ENCODE results near the gene YAF2.

Gene YAF2

DNA sequence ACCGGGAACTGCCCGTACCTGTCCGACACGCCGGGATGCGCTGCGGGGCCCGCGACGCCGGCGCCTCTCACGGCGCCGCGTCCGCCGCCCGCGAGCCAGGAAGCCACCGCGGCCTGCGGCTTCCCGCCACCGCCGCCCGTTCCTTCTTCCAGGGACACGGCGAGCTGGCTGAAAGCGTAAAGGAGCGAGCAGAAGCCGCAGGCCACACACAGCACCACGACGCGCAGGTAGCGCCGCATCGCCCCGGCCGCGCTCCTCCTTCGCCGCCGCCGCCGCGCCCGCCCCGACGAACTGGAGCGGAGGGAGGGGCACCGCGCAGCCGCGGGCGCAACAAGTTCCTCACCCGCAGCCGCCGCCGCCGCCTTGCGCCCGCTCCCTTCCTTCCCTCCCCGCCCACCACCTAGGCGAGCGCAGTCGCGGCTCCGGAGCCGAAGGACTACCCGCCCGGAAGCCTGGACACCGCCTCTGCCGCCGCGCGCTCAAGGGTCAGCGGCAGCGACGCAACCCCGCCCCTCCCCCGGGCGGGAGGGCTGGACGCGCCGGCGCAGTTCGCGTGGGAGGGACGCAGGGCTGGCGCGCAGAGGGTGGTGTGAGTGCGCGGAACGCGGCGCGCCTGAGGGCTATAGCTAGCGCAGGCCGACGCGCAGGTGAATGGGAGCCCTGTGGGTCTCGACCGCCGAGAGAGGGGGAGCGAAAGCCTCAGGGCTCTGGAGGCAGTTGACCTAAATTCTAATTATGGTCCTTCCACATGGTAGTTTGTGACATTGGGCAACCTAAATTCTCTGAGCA is 93.4 kb downstream of the YAF2 start, which contains the start of gene GXYLT1:
TSS of gene GXYLT1 (minus strand) at position 467 of the 789 bp plus-strand sequence. CDS start at position 239, 228 bp downstream.
- DNase-seq (ENCODE audit: low spot score): peak; percentile 91

DNA sequence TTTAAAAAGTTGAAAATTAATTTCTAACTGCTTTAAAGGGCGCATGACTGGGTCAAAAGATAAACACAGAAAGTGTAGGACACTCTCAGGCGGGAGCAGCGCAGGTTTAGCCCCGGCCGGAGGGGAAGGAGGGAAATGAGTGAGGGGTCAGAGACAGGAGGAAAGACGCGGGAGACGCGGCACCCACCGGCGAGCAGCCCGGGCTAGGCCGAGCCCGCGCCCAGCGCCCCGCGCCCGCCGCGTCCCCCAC is 94.0 kb downstream of the YAF2 start:
- DNase-seq (ENCODE audit: low spot score): peak; percentile 16

DNA sequence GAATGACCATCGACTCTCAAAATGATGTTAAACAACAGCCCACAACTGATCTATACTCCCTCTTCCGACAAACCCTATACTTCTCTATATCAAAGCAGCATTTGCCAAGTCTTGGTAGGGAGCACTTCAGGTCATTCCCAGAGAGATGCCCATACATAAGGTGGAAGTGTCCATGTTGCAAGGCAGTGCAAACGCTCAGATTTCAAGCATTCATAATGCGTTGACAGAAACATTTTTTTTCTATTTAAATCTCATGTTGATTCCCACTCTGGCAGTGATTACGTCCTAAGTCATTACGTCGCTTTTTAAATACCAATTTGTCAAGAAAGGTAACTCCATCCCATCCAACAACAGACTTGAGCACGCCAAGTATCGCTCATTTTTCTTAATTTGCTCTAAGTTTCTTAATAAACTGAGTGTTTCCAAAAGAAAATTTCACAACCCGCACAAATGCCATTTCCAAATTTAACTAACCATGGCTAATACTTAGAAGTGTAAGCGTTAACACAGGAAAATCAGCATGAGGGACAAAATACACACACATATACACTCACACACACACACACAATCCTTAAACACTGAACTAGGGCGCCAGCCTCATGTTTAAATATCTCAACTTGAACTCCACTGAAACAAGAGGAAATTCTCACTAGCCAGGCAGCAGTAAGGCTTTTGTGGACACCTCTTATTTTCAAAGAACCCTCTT is 94.4 kb downstream of the YAF2 start:
- peak; percentile 28 for DNase-seq (ENCODE audit: low spot score)

DNA sequence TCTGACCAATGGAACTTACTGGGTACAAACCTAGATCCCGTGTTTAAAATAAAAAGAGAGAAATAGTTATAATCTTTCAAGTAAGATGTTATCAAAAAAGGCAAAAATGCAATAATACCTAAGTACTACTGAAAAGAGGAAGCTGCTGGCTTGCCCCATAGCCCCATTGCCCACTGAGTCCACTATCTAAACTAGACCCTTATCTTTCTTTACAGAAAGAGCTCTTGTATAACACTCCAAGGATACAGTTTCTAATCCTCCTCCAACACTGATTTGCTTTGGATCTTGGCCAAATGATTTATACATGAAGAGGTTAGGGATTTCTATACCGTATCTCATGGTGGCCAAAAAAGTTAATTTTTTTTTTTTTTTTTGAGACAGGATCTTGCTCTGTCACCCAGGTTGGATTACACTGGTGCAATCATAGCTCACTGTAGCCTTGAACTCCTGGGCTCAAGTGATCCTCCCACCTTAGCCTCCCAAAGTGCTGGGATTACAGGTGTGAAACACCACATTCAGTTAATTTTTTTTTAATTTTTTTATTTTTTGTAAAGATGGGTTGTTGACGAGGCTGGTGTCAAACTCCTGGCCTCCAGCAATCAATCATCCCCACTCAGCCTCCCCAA is 96.0 kb downstream of the YAF2 start:
- no peak for DNase-seq (ENCODE audit: low spot score)

DNA sequence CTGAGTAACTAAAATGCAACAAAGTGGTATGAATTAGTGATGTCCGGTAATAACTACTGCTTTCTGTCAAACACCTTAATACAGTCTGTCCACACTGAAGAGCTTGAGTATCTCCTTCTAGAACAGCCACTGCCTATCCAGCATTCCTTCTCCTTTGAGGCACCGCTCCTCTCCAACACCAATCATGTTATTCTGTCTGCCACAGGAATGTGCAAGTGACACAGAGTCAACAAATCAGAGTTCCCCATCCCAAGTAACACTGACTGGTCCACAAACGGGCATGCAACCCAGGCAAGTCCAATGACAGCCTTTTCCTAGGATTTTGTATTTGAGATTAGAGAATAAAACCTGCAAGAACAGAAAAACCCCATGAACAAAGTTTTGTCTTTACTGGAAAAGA is 97.1 kb downstream of the YAF2 start:
- peak; percentile 47 for DNase-seq (ENCODE audit: low spot score)

DNA sequence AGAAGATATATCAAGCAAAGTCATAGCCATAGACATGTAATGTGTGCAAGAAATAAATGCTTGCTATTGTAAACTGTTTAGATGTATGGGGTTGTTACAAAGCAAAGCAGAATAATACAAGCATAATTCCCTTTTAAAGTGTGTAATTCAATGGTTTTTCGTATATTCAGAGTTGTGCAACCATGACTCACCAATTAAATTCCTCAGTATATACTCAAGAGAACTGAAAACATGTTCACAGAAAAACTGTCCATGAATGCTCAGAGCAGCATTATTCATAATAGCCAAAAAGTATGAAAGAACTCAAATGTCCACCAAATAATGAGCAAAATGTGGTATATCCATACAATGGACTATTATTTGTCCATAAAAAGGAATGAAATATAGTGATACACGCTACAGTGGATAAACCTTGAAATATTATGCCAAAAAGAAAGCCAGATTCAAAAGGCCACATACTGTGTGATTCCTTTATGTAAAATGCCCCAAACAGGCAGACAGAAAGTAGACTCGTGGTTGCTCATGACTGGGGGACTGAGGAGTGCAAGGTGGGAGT is 102.7 kb downstream of the YAF2 start:
- DNase-seq (ENCODE audit: low spot score): no peak

DNA sequence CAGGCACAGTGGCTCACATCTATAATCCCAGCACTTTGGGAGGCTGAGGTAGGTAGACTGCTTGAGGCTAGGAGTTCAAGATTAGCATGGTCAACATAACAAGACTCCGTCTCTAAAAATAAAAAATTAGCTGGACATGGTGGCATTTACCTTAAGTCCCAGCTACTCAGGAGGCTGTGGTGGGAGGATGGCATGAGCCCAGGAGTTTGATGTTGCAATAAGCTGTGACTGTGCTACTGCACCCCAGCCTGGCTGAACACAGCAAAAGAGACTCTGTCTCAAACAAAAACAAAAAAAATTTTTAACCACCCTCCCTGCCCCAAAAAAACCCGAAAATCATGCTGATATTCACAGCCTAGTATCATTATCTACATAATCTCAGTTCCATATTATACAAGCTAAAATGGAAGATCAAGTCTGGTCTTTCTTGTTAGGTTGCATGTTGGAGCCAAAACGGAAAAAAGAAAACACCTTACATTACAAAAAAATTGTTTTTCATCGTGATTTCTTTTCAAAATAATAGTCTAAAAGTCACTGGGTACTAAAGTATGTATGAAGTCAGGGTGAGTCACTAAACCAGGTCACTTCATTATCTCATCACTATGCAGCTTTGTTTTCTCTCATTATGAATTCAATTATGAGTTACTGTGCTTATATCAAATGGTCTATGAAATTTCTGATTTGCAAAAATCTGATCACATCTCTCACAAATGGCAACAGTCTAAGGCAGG is 107.2 kb downstream of the YAF2 start:
- no peak for DNase-seq (ENCODE audit: low spot score)

DNA sequence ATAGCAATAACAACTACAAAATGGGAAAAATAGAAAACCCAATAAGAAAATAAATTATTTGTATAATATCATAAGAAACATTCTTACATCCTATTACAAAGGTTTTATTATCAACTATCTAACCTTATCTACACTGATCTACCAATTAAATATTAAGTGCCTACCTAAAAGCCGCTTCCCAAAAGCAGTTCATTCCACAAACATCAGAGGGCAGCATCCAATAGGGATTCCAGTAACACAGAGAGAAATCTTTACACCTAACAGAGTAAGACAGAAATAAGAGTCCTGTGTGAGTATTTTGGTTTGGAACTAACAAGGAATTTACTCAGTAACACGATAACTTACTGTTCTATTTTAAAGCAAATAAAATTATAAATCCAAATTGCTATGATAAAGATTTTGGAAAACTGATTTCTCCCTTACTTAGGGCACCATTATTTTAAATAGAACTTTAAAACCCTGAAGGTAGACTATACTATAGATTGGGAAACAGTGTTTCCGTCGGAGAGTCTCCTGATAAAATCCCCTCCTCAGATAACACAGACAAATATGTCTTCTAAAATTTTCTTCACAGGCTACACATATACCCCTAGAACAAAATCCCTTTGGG is 108.3 kb downstream of the YAF2 start:
- DNase-seq (ENCODE audit: low spot score): peak; percentile 32

DNA sequence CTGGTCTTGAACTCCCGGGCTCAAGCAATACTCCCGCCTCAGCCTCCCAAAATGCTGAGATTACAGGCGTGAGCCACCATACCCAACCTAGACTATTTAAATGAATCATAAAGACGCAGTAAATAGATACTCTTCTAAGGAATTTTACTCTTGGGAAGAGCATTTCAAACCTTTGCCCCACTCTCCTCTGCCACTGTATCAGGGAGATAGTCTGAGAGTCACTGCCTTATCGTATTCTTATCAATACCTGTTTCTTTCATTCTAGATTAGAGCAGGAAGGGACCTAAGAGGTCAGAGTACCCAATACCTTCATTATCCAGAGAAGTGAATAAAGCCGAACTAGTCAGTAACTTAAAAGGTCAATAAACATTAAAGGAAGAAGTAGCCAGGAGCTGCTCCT is 109.2 kb downstream of the YAF2 start:
- DNase-seq (ENCODE audit: low spot score): no peak

DNA sequence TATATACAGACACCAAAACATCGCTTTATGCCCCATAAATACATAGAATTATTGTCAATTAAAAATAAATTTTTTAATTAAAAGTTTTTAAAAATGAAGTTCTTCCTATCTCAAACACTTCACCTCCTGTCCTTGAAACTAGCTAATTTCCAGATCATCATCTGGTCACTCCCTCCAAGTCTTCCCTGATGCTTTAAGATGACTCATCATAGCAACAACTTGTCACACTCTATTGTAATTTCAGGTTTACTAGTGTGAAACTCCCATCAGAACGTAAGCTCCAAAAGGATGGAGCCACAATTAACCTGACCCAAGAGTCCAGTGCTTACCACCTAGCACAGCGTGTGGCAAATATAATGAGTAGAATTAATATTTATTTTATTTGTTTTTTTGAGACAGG is 109.7 kb downstream of the YAF2 start:
- DNase-seq (ENCODE audit: low spot score): no peak

DNA sequence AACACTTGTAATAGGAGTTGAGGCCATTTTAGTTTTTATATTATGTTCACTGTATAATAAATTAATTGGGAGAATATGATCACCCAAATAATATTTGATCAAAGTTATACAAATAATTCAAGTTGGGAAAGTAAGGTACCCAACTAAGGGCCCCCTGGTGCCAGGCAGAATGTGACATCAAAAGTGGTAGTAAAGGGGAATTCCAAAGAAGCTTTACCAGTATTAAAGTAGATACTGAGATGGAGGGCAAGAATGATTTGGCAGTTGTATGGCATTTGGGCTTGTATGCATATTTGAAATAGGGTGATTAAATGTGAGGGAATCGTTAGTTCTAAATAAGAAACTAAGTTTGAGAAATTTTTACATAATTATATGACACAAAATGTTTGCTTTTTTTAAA is 111.1 kb downstream of the YAF2 start:
- no peak for DNase-seq (ENCODE audit: low spot score)

DNA sequence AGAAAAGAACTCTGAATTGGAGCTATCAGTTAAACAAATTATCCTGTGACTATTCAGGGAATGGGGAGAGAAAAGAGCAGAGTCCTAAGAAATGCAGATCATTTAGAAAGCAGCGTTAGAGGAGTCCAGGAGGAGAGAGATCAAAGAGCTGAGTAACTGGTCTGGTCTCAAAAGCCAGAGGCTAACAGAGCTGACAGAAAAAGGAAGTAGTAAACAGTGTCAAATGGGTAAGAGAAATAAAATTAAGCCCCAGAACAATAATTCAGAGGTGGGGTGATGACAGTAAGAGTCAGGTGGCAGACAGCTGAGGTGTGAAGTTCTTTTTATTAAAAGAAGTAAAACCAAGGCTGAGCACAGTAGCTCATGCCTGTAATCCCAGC is 112.7 kb downstream of the YAF2 start:
- no peak for DNase-seq (ENCODE audit: low spot score)

DNA sequence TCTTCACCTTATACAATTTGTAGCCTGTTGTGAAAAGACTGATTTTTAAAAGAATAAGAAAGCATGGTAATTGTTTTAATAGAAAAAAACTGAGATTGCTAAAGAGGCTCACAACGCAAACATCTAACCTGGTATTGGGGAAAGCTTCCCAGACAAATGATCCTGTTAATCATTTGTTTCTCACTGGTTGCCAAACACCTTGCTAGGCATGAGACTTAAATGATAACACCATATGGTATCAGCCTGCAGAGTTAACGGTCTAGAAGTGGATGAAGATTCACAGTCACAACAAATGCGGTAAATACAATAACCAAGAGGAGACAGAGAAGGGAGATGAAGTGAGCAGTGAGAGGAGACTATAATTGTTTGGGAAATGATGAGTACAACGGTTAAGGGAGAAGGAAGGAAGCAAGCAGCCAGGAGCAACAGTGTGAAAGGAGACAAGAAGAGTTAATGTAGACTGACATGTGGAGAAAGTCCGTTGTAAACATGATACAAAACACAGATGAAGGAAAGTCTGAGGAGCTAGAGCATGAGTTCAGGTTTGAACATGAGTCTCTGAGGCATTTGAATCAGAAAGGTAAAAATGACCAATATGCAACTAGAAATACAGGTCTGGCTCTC is 113.2 kb downstream of the YAF2 start:
- DNase-seq (ENCODE audit: low spot score): peak; percentile 38

DNA sequence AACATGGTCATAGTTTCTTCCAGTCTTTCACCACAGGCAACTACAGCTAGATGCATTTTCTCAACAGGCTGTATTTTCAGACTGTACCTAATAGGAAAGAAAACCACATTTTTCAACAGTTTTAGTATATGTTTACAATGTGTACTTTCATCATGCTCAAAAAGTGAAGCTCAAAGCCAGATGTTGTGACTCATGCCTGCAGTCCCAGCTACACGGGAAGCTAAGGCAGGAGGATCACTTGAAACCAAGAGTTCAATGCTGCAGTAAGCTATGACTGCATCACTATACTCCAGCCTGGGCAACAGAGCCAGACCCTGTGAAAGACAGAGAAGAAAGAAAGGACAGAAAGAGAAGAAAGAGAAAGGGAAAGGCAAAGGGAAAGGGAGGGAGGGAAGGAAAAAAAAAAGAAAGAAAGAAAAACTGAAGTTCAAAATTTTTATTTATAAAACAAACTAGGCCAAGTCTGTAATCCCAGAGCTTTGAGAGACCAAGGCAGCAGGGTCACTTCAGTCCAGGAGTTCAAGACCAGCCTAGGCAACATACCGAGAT is 118.9 kb downstream of the YAF2 start:
- DNase-seq (ENCODE audit: low spot score): no peak

DNA sequence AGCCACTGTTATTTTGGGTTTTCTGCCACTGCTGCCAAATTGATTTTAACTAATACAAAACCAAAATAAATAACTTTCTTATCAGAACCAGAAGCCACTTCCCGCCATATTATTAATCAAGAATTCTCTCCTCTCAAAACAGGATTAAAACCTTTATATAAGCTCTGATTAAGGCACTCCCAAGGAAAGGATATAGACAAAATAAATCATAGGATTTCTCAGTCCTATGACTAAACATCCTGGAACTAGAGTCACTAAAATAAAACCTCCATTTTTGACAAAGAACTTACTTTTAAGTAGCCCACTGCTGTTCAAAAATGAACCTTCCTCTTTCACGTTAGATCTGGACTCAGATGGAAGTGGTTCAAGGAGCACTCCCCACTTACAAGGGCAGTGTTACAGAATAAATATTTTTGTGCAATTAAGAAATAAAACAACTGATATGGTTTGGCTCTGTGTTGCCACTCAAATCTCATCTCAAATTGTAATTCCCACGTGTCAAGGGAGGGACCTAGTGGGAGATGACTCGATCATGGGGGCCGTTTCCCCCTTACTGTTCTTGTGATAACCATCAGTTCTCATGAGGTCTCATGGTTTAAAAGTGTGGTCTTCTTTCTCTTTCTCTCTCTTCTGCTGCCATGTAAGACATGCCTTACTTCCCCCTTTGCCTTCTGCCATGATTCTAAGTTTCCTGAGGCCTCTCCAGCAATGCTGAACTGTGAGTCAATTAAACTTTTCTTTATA is 119.7 kb downstream of the YAF2 start:
- DNase-seq (ENCODE audit: low spot score): no peak

DNA sequence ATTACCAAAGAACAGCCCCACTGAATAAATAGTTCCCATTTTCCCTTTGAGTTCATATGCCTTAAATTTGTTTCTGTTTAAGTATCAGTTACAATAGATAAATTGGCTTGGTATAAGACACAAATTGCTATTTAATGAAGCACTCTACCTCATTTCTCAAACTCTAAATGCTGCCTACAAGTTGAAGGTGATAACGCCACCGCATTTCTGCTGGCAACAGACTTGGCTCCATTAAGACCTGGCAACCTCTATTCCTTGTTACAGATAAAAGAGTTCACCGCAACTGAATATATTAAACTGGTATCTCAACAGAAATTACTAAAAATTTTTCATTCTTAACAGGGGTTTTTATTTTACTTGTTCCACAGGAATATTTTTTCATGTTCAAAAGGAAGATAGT is 129.0 kb downstream of the YAF2 start:
- no peak for DNase-seq (ENCODE audit: low spot score)
